ENCODE measurements around the gene CNTNAP5.

DNA sequence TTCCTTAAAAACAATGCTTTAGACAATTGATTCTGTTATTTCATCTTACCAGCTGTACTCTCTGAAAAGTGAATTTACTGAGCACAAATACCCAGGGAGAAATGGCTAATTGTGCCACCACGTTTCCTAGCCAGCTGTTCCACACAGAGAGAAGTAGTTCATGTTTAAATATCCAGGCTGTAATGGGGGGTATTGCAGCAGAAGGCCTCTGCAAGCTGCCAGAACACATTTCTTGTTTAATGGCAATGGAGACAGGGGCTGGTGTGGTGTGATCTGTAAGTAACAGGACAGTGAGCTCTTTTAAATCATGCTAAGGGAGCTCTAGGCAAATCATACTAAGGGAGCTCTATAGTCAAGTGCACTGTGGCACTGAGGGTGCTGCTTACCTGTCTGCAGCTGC, 809.2 kb downstream of the CNTNAP5 start:
- TF ChIP-seq, protein P1, sequence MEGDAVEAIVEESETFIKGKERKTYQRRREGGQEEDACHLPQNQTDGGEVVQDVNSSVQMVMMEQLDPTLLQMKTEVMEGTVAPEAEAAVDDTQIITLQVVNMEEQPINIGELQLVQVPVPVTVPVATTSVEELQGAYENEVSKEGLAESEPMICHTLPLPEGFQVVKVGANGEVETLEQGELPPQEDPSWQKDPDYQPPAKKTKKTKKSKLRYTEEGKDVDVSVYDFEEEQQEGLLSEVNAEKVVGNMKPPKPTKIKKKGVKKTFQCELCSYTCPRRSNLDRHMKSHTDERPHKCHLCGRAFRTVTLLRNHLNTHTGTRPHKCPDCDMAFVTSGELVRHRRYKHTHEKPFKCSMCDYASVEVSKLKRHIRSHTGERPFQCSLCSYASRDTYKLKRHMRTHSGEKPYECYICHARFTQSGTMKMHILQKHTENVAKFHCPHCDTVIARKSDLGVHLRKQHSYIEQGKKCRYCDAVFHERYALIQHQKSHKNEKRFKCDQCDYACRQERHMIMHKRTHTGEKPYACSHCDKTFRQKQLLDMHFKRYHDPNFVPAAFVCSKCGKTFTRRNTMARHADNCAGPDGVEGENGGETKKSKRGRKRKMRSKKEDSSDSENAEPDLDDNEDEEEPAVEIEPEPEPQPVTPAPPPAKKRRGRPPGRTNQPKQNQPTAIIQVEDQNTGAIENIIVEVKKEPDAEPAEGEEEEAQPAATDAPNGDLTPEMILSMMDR (IDR thresholded peaks at IDR 0.05) = no peak
- TF ChIP-seq ZFX (IDR thresholded peaks at IDR 0.05; ENCODE audit: borderline replicate concordance) = no peak
